Limb (tissue), 2 donors: ENCODE measurements around the gene GABBR1.
A peak's percentile ranks its signal among the peaks of the same experiment; 100 is the strongest.

Experiments
- DNase-seq, 2 donors: peaks; one replicate each; pipeline ENCODE4 v3.0.0-alpha.2; 2016; ENCODE audit errors: extremely low spot score in 2 of 2

Gene GABBR1

DNA sequence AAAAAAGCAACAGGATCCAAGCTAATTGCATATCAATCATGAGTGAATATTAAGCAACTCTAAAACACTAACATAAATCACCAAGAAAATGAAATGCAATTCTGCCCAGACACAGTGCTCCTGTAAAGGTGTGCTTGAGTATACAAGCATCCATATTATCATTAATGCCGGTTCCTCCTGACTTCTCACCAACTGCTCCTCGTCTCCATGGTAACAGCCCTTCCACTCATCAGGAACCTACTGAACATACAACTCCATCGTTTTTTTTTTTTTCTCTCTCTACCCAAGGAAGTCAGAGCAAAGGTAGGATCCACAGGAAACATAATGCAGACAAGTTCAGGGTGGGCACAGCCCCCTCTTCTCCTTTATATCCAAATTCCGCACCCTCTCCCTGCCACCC is 12.4 kb downstream of the GABBR1 start:
- DNase-seq, result no peak

DNA sequence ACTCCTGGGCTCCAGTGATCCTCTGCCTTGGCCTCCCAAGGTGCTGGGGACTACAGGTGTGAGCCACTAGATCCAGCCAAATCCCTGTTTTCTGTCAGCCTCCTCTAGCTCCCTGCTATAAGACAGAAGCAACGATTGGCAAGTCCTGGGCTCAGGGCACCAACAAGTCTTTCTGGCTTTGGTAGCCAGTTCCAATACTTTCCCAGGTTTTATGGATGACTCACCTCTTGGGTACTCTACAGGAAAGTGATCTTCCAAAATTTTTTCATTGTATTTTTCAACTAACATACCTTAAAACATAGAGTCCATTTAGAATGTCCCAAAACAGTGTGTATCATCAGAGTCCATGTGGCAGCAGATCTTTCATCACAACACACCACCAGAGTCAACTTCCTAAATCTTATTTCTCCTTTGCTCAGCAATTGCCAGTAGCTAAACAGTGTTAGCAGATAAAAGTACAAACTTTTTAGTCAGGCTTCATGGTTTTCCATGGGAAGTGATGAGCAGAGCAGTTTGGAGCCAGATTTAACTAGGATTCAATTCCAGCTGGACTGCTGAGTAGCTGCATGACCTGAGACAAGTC is 13.3 kb downstream of the GABBR1 start:
- no peak for DNase-seq

DNA sequence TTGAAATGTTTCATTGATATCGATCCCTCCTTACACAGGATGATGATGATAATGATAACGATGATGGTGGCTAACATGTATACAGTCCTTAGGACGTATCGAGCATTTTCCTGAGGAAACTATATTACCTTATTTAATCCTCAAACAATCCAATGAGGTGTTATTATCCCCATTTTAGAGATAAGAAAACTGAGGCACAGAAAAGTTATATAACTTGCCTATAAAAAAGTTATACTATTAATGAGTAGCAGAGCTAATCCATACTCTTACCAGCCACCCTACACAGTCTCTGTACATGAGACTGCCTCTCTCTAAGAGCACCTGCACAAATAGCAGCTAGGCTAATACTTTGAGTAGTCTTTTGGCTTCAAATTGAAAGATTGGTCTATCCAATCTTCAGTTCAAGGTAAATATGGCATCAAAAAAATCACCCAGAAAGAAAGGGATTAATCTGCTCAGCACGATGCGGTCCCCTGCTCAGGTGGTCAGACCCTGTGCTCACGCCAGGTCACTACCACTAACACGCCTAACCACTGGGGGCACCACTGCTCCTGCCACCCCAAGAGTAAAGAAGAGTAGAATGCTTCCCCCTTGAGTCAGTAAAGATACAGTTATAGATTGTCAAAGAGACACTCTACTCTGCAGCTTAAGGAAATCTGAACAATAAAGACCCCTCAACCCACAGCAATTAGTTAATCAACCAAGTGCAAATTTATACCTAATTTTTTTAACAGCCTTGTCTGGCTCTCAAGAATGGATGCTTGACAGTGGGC is 15.0 kb downstream of the GABBR1 start:
- no peak for DNase-seq

DNA sequence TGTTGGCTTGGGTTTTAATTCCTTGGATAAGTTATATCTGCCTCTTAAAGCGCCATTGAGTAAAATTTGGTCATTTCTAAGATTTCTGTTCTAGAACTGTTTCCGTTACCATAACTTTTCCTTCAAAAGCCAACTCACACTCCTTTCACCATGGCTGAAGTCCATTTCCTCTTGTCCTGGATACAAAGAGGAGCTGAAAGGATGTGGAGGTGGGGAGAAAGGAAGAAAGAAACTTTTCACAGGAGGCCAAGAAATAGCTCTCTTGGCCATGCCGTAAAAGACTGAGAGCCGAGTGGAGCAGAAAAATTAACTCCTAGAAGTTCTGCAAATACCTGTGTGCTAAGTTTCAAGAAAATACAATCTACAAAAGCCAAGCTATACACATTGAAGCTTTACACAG is 21.6 kb downstream of the GABBR1 start:
- no peak for DNase-seq

DNA sequence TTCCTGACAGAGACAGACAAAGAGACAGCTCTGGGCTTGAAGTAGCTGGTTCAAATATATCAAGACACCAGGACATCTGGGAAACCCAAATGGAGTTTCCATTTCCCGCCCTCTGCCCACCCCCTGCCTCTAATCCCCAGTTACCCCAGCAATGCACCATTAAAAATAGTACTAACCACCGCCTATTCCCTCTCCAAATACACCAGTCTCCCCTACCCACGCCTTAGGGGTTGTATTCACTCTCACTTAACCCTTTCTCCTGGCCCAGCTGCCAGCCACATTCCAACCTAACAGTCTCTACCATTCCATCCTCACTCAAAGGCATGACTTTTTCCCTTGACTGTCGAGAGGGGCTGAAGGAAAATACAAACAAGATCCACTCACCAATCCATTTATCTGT is 22.4 kb downstream of the GABBR1 start:
- no peak for DNase-seq

DNA sequence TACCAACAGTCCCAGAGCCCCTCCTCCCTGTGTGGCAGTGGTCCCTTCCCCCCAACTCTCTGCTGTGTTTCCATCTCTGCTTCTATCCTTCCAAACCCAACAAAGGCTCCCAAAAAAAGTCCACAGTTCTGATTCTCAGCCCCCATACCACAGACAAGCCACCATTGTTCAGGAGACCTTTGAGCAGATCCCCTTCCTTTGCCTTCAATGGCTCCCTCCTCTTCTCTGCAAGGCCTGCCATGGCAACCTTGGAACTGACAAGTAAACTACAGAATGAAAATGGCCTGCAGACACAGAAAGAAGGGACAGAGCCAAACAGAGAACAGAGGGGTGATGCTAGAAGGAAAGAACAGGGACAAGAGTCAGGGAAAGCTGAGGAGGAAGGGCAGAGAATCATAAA is 24.9 kb downstream of the GABBR1 start:
- no peak for DNase-seq

DNA sequence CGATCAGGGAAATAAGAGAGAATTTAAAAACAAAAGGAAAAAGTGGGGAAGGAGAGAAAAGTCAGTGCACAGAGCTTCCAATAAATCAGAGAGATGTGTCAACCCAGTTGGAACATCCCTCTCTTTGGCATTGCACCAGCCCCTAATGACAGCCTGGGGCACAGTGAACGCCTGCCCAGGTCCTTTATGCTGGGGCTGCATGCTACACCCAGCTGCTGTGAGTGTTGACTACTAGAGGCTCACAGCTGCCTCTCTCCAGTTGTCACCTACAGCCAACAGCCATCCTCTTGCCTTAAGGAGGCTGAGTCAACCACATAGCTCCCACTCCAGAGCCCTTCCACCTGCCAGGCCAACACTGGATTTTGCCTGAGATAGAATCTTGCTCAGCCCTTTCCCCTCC is 29.1 kb downstream of the GABBR1 start:
- DNase-seq, result no peak

DNA sequence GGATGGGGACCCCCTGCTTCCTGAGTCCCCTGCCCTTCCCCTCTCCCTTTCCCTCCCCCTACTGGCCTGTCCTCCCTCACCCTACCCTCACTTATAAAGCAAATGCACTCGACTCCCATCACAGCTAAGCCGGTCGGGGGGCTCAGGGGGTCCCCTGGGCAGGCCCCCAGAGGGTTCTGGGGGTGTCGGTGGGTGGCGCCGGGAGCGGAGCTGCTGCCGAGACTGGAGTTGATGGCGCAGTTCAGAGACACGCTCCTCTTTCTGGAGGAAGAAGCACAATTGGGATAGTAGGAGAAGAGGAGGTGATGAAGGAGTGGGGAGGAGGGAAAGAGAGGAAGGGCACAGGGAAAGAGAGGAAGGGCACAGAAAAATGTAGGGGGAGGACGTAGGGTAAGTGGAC is 29.5 kb downstream of the GABBR1 start:
- DNase-seq, result no peak

DNA sequence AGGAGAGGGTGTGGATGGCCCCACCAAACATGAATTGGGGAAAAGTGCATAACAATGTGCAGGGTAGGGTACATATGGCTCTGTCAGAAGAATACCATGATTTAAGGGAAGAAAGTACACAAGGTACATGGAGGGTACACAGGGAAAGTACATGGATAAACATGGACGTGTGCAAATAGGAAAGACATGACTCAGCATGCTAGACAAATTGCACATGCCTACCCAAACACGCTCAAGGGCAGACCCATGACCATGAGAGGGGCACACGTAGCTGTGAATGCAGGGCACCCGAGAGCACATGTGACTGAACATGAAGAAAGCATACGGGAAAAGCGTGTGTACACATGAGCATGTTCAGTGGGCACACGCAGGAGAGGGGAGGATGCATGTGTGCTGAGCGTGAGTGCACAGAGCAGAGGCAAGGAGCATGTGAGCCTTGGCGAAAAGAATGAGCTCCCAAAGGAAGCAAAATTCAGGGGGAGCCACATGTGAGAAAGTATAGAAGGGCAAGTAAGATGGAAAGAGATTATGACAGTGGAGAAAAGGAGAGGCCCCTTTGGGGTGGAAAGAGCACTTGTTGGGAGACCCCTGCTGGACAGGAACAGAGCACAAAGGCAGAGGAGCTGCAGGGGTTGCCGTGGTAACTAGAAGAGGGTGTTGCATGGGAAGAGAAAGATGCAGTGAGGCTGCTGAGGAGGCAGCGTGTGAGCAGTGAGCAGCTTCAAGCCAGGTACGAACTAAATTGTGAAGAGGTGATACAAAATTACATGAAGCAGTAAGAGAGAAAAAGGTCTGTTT is 30.2 kb downstream of the GABBR1 start:
- no peak for DNase-seq

DNA sequence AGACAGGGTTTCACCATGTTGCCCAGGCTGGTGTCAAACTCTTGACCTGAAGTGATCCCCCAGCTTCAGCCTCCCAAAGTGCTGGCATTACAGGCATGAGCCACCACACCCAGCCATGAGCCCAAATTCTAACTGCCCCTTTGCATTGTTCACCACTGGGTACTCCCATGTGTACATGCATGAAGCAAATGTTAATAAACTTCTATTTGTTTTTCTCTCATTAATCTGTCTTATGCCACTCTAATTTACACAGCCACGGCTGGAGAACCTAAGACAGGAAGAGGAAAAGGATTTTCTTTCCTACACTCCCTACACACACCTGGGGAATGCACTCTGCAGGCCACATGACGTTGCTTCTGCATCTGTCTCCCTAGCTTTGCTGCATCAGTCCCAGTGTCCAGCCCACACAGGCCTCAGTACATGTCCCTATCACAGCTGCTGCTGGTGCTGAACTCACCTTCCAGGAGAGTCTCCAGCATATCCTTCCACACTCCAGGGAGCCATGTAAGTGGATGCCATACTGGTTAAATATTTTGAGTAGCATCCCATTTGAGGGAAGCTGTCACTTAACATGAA is 34.7 kb downstream of the GABBR1 start:
- no peak for DNase-seq

DNA sequence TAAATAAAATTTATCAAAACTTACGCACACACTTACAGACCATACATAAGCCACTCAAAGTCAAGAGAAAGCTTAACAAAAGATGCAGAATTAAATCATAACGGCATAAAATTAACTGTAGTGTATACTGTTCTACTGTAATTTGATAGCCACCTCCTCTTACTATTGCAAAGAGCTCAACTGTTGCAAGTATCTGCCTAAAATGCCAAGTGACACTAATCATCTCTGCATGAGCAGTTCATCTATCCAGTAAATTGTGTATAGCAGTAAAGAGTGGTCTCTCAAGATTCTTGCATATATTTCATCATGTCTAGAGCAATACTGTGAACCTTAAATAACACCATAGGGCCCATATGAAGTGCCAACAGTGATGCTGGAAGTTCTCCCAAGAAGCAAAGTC is 35.8 kb downstream of the GABBR1 start:
- no peak for DNase-seq

DNA sequence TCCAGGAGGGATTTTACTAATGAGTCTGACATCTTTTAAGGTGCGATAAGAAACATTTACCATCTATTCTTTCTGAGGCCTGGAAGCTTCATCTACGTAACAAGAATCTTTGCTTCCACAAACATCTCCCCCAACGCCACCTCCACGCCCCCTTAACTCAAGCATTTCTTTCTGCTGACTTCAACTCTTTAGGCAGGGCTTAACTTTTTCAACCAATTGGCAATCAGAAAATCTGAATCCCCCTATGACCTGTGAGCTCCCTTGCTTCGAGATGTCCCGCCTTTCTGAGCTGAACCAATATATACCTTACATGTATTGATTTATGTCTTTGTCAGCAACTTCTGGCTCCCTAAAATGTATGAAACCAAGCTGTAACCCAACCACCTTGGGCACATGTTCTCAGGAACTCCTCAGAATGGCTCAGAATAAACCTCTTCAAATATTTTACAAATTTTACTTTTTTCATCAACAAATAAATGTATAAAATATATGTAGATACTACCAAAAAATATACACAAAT is 36.5 kb downstream of the GABBR1 start:
- no peak for DNase-seq

DNA sequence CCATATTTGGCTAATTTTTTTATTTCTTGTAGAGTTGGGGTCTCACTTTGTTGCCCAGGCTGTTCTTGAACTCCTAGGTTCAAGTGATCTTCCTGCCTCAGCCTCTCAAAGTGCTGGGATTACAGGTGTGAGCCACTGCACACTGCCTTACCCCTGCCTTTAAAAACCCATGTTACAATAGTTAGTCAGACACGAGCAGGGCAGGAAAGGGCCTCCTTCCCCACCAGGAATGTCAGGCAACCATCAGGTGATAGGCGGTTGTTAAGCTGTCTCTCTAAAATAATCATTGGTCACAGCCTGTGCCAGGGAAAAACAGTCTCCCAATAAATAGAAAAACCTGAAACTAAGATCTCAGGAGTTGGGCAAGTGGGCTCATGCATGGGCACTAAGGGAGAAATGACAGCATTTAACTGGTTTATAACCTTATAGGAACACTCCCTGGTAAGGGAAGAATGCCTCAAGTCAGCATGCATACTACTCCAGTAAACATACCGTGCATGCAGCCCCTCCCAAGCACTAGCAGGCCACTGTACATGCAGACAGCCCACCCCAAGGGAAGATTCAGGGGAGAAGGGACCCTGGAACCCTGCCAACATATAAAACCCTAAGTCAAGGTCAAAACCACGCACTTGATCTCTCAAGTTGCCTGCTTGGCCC is 39.7 kb downstream of the GABBR1 start:
- DNase-seq, result peak in 1 of 2 donors; percentile 31

DNA sequence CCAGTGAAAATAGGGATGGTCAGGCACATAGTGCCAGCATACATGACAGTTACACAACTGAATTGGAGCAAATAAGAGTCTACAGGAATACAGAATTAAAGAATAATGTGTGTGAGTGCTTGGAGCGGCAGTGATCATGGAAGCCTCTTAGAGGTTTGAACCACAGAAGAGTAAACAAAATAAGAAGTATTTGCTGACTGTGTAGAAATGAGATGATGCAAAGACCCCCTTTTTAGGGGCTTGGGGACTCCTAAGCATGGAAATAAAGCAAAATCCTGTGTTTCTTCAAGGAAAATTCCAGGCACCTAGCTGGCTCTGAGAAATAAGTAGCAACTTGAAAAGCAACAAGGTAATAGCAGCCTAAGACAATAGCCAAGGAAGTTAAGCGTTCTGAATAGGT is 41.3 kb downstream of the GABBR1 start:
- no peak for DNase-seq

DNA sequence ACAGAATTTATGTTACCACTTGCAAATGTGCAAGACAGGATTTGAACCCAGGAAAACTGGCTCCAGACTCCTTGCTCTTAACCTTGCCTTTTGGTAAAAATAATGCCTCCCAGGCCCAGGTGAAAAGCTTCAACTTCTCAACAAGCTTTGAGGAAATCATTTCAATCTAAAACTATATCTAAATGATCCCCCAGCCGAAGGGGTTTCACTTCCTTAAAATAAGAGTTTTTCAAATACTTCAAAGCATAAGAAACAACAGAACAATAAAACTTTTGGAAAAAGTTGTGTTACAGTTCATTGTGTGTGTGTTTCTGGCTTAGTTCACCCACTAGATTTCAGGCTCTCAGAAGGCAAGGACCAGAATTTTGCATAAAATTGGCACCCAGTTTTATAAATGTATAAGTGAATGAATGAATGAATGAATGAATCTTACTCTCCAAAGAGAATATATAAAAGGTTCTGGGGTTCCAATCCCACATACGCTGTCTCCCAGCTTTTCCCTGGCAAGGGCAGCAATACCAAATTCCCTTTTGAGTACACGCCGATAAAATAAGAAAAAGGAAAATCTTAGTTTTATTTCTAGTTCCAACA is 42.7 kb downstream of the GABBR1 start:
- no peak for DNase-seq

DNA sequence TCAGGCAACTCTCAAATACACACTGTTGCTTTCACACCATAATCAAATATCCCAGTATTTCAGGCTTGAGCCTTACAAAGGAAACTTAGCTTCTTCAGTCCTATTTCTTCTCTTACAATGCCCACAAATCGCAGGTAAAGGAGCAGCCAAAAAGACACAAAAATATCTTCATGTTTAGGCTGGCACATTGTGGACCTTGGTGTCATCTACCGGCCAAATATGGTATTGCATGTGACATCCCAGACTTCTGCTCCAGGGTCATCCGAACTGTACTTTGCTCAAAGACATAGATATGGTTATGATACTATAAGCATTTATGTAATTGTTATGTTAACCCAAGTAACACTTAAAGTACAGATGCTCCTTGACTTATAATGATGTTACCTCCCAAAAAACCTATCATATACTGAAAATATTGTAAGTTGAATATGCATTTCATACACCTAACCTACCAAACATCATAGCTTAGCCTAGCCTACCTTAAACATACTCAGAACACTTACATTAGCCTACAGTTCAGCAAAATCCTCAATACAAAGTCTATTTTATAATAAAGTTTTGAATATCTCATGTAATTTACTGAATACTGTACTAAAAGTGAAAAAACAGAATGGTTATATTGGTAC is 43.4 kb downstream of the GABBR1 start:
- DNase-seq, result peak; percentile 57 to 58

DNA sequence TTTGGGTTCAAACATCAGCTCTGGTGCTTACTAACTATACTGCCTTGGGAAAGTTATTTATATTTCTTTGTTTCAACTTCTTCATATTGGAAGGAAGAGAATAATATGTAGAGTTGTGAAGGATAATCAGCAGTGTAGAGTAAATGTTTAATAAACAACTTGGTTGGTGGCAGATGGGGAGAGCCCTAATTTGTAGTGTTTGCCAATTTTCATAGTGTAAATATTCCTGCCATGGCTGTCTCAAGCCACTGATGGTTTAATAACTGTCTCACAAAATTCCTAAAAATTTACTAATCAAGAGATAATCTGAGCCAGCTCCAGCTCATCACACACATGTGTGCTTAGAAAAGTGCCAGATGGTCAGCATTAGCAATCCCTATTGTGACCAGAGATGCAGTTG is 48.2 kb downstream of the GABBR1 start, which contains the start of gene OR2H2:
Gene OR2H2 (plus strand): TSS at position 301 of the 400 bp plus-strand sequence. CDS start 2,824 bp downstream, outside the sequence.
- DNase-seq, result no peak

DNA sequence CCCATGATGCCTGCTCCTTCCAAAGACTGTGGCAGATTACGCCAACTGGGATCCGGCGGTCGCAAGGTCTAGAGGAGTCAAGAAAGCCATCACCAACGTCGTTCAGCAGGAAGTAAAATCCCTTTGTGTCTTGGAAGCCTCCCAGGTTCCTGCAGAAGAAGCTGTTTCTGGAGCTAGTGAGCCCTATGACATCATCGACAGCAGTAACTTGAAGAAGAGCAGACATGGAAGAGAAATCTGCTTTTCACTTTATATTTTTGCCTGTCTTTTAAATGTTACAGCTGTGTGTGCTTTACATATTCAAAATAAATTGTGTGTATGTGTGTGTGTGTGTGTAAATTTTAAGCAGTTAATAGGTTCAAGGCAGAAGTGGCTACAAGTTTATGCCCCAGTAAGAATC is 55.4 kb downstream of the GABBR1 start:
- no peak for DNase-seq

DNA sequence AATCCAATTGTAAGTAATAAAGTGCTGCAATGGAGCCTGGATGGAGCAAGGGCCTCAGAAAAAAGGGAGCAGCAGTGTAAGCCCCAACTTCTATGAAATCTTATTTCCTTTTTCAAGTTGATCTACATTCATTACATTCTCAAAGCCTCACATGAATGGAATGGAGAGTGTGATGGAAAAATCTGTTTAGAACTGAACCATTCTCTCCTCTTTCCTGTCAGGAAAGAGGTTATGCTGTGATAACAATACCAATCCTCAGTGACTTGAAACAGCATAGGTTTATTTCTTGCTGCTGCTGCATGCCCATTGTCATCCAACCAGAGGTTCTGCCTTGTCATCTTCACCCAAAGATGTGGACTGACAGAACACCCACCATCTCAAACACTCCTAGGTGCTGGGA is 56.9 kb downstream of the GABBR1 start:
- no peak for DNase-seq

DNA sequence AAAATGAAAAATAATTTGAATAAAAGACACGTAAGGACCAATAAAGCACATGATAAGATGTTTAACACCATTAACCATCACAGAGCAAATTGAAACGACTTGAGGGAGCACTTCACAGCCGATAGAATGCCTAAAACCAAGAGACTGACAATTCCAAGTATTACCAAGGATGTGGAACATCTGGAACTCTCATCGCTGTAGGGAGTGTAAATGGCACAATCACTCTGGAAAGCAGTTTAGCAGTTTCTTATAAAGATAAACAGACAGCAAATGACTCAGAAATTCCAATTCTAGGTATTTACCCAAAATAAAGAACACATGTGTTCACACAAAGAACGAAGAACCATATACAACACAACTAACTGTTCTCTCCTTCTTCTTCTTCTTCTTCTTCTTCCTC is 65.0 kb downstream of the GABBR1 start:
- DNase-seq, result no peak

DNA sequence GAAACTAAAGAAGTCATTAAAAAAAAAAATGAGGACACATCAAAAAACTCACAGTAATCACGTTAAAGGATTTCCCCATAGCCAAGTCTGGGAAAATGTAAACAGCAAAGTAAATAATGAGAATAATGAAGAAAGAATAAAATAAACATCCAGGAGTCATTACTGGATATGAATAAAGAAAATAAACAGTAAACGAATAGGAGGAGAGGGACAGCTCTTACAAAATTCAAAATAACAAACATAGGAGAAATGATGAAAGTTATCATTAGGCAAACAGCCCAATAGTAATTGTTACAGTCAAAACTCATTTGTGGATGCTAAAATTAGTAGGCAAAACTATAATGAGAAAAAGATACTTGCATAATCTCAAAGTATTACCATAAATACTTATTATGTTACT is 65.4 kb downstream of the GABBR1 start:
- no peak for DNase-seq
